ENCODE measurements around the gene SUSD1. TPM values are rescaled to one million over a fixed set of nuclear protein-coding genes. Genes with fewer than 3 reads are reported as not detected.

Gene SUSD1
- total RNA-seq, 2 donors from 2014 or later: 11.8 to 23.7 TPM

- peaks cover 9% of the 10 kb centered on the region for H3K4me1 Mint-ChIP-seq
- no peak overlapping the region for H3K4me3 Mint-ChIP-seq
- ATAC-seq (no peak), DNase-seq (no peak)
- H3K27me3 Mint-ChIP-seq: no peaks in the 10 kb centered on the region
- H3K27ac Mint-ChIP-seq: no peak overlapping the region
- peaks cover 2% of the 10 kb centered on the region for H3K36me3 Mint-ChIP-seq (ENCODE audit: low read depth)
- no peaks in the 10 kb centered on the region for H3K9me3 ChIP-seq (ENCODE audit: control insufficient read depth, low read length, poor library complexity, severe bottlenecking)
Observed at GRCh38 chr9:112115970-112116753, 58.9 kb downstream of the SUSD1 start.

DNA sequence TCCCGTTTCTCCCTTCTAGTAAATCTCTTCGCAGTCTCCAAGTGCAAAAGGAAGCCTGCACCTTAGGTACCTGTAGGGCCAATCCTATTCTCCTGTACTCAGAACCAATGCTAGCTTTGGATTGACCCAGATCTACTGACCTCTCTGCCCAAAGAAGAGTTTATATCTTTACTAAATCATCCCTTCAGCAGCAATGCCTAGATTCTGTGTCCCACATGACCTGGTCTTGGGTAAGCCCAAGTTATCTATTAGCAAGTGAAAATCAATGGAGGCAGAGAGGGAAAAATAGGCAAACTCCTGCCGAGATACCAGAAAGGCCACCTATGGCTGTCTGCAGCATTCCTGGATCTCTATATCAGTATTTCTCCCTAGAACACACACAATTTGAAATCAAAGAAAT, 60.0 kb downstream of the SUSD1 start:
- no peak overlapping the region for H3K4me3 Mint-ChIP-seq
- H3K4me1 Mint-ChIP-seq: peaks cover 10% of the 10 kb centered on the region
- H3K27me3 Mint-ChIP-seq: no peaks in the 10 kb centered on the region
- no peak for ATAC-seq
- no peaks in the 10 kb centered on the region for H3K9me3 ChIP-seq (ENCODE audit: control insufficient read depth, low read length, poor library complexity, severe bottlenecking)
- DNase-seq: no peak
- peaks cover 2% of the 10 kb centered on the region for H3K36me3 Mint-ChIP-seq (ENCODE audit: low read depth)
- H3K27ac Mint-ChIP-seq: peak overlapping the region; percentile 29

DNA sequence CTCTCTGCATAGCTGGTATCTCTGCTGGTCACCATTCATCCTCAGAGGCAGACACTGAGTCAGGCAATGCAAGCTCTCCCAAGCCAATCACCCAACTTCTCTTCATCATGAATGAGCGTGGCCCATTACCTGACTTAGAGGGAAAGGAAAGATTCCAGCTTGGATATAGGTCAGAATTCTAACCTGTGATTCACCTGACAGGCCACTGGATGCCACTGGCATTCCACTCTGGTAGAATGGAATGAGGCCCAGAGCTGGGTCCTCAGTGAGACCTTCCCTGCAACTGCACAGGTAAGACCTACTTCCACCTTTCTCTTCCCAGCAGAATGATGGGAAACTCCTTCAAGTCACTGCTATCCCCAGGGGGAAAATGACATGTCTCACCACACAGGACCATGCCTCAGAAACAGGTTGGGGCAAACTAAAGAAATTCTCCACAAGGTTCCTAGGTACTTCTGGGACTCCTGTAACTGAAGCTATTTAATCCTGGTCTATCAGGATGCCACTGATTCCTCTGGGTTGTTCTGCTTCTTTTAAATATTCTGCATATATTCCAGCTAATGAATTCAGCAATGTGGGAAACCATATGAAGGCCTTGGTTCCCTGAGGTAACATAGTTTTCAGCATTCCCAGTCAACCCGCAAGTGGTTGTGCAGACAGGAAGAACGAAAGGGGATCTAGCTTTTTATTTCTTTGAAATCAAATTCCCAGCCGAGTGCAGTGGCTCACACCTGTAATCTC, 62.0 kb downstream of the SUSD1 start:
- ATAC-seq: peak; percentile 47

GRCh38 chr9:112112519-112112918, 62.6 kb downstream of the SUSD1 start:
- Mint-ChIP-seq H3K27ac (peak overlapping the region; percentile 56), H3K36me3 (ENCODE audit: low read depth) (no peaks in the 10 kb centered on the region), H3K4me3 (no peak overlapping the region), H3K27me3 (no peaks in the 10 kb centered on the region), H3K4me1 (peaks cover 7% of the 10 kb centered on the region)
- DNase-seq: no peak
- ATAC-seq: no peak
- no peaks in the 10 kb centered on the region for H3K9me3 ChIP-seq (ENCODE audit: control insufficient read depth, low read length, poor library complexity, severe bottlenecking)

More for the DNA sequence above, 62.0 kb downstream of the SUSD1 start:
- Mint-ChIP-seq H3K27me3 (no peaks in the 10 kb centered on the region), H3K4me1 (peaks cover 7% of the 10 kb centered on the region), H3K4me3 (no peak overlapping the region), H3K27ac (peak overlapping the region; percentile 56), H3K36me3 (ENCODE audit: low read depth) (no peaks in the 10 kb centered on the region)
- H3K9me3 ChIP-seq (ENCODE audit: control insufficient read depth, low read length, poor library complexity, severe bottlenecking): no peaks in the 10 kb centered on the region
- DNase-seq: no peak

DNA sequence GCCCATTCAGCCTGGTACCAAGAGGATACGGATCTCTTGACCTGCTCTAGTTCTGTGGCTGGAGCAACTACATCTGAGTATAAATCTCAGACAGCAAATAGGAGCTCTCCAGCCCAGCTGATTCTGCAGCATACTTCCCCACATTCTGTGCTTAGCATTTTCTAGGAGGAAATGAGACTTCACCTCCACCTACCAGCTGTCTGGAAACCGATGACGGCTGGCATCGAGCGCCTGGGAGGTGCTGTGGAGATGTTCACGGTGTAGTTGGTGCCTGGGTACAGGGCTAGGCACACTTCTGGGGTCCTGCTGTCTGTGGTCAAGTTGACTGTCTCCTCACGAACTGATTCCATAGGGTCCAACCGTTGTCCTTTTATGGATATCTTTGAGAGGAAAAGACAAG, 63.6 kb downstream of the SUSD1 start:
- no peak overlapping the region for H3K27ac Mint-ChIP-seq
- H3K9me3 ChIP-seq (ENCODE audit: control insufficient read depth, low read length, poor library complexity, severe bottlenecking): no peaks in the 10 kb centered on the region
- no peak for ATAC-seq
- peaks cover 1% of the 10 kb centered on the region for H3K36me3 Mint-ChIP-seq (ENCODE audit: low read depth)
- H3K4me3 Mint-ChIP-seq: no peak overlapping the region
- no peaks in the 10 kb centered on the region for H3K27me3 Mint-ChIP-seq
- DNase-seq: no peak
- peaks cover 7% of the 10 kb centered on the region for H3K4me1 Mint-ChIP-seq

DNA sequence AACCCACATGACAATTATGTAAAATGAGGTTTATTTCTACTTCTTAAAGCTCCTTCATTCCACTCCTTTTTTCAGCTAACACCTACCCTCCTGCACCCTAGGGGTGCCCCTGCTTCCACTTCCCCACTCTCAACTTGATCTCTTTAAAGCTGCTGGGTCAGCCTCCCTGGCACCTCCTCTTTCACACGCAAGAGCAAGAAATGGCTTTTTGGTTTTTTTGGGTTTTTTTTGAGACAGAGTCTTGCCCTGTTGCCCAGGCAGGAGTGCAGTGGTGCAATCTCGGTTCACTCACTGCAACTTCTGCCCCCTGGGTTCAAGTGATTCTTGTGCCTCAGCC, 64.4 kb downstream of the SUSD1 start:
- H3K27me3 Mint-ChIP-seq: no peaks in the 10 kb centered on the region
- no peaks in the 10 kb centered on the region for H3K9me3 ChIP-seq (ENCODE audit: control insufficient read depth, low read length, poor library complexity, severe bottlenecking)
- peak overlapping the region; percentile 49 for H3K27ac Mint-ChIP-seq
- H3K4me1 Mint-ChIP-seq: peaks cover 6% of the 10 kb centered on the region
- peaks cover 2% of the 10 kb centered on the region for H3K36me3 Mint-ChIP-seq (ENCODE audit: low read depth)
- DNase-seq (no peak), ATAC-seq (no peak)
- no peak overlapping the region for H3K4me3 Mint-ChIP-seq

GRCh38 chr9:112110094-112110776, 64.9 kb downstream of the SUSD1 start:
- no peak overlapping the region for H3K4me3 Mint-ChIP-seq
- H3K9me3 ChIP-seq (ENCODE audit: control insufficient read depth, low read length, poor library complexity, severe bottlenecking): no peaks in the 10 kb centered on the region
- H3K36me3 Mint-ChIP-seq (ENCODE audit: low read depth): peaks cover 2% of the 10 kb centered on the region
- H3K27me3 Mint-ChIP-seq: no peaks in the 10 kb centered on the region
- H3K27ac Mint-ChIP-seq: peak overlapping the region; percentile 49
- DNase-seq: no peak
- no peak for ATAC-seq
- peaks cover 5% of the 10 kb centered on the region for H3K4me1 Mint-ChIP-seq

DNA sequence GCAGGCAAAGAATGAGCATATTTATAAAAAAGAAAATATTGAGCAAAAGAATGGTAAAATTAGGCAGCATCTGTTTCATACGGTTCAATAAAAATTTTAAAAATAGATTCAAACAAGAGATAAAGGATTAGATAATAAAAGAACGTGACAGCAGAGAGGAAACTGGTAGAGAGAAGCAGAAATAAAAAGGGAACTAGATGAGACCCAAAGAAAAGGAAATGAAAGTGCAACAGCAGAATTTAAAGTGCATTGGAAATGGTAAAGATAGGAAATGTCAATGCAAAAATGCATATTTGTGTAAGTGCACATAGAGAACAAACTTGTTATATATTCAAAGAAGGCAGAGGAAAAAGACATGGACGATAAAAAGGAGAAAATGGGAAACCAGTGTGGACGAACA, 70.2 kb downstream of the SUSD1 start:
- peaks cover 2% of the 10 kb centered on the region for H3K4me1 Mint-ChIP-seq
- H3K27ac Mint-ChIP-seq: peak overlapping the region; percentile 81
- no peak overlapping the region for H3K4me3 Mint-ChIP-seq
- H3K36me3 Mint-ChIP-seq (ENCODE audit: low read depth): peaks cover 8% of the 10 kb centered on the region
- H3K27me3 Mint-ChIP-seq: no peaks in the 10 kb centered on the region
- H3K9me3 ChIP-seq (ENCODE audit: control insufficient read depth, low read length, poor library complexity, severe bottlenecking): no peaks in the 10 kb centered on the region
- ATAC-seq: no peak
- no peak for DNase-seq

GRCh38 chr9:112104401-112104800, 70.7 kb downstream of the SUSD1 start:
- DNase-seq (no peak), ATAC-seq (no peak)
- Mint-ChIP-seq H3K27ac (peak overlapping the region; percentile 81), H3K4me1 (peaks cover 2% of the 10 kb centered on the region), H3K27me3 (no peaks in the 10 kb centered on the region), H3K4me3 (no peak overlapping the region), H3K36me3 (ENCODE audit: low read depth) (peaks cover 8% of the 10 kb centered on the region)
- no peaks in the 10 kb centered on the region for H3K9me3 ChIP-seq (ENCODE audit: control insufficient read depth, low read length, poor library complexity, severe bottlenecking)

- DNase-seq (no peak), ATAC-seq (no peak)
- Mint-ChIP-seq H3K4me1 (peaks cover 2% of the 10 kb centered on the region), H3K36me3 (ENCODE audit: low read depth) (peaks cover 8% of the 10 kb centered on the region), H3K27me3 (no peaks in the 10 kb centered on the region), H3K4me3 (no peak overlapping the region), H3K27ac (no peak overlapping the region)
- H3K9me3 ChIP-seq (ENCODE audit: control insufficient read depth, low read length, poor library complexity, severe bottlenecking): no peaks in the 10 kb centered on the region
Observed at GRCh38 chr9:112103405-112103804, 71.7 kb downstream of the SUSD1 start.

DNA sequence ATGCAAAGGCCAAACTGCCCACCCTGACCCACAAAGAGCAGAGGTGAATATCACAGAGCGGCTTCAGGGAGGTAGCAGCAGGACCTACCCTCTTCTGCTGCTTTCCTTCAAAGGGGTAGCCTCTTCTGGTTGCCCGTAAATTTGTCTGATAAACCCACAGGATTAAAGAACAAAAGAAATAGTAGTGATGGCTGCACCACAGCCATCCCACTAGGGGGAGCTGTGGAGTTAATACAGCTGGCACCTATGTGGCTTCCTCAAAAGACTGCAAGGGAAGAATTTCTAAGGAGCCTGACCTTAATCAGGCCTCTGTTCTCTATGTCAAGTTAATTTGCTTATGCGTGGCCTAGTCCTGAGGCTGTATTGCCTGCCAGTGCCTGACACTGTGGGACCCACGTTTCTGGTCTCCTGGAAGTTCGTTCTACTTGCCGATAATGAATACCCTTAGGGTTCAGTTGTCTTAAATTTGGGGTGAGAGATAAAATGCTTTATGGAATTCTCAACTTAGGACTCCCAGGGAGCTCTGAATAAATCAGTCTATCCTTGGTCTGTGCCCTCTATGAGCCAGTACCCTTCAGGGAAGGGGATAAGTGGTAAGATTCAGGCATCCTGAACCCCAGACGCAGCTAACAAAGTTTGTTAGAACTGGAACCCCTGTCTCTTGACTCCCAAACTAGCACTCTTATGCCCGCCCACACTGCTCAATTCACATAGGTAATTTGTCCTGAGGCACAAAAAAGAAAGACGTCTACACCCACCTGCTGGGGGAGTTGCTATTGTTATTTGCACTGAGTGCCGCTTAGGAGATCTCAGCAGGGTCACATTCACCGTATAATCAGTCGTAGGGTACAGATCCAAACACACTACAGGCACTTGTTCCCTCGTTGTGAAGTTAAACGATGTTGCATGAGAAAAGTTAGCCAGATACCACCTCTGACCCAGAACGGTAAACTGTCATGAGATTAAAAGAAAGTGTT, 77.1 kb downstream of the SUSD1 start:
- H3K4me3 Mint-ChIP-seq: no peak overlapping the region
- H3K9me3 ChIP-seq (ENCODE audit: control insufficient read depth, low read length, poor library complexity, severe bottlenecking): no peaks in the 10 kb centered on the region
- peaks cover 20% of the 10 kb centered on the region for H3K4me1 Mint-ChIP-seq
- H3K36me3 Mint-ChIP-seq (ENCODE audit: low read depth): peaks cover 7% of the 10 kb centered on the region
- DNase-seq: peak; percentile 38 to 57 (median 41)
- no peak overlapping the region for H3K27ac Mint-ChIP-seq
- ATAC-seq: peak; percentile 91
- H3K27me3 Mint-ChIP-seq: no peaks in the 10 kb centered on the region

DNA sequence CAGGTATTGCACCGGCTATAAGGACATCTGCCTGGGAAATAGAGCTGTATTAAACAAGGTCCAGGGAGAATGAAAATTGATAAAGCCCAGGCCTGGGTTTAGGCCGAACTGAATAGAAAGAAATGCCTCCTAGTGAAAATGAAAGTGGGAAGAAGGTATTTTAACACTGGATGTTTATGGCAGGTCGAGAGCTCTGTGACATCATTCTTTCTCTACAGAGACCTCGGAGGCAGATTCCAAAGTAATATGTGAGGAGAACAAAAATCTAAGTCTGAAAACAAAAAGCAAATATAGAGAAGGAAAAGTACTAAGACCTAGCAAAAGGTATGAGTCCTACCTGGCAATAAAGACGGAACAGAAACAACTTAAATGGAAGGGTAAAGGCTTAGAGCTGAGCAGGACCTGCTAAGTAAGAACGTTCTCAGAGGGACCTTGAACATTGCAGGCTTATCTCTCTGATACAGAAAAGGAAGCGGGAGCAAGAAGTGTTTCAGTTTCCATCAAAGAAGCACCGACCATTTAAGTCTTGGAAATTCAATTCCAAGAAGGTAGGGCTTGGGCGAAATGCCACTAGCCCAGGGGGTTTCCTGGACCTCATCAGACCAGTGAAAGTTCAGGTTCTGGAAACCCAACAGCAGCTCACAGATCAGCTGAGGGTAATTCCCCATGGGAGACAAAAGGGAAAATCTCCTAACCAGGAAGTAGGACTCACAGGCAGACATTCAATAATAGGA, 80.0 kb downstream of the SUSD1 start:
- H3K4me3 Mint-ChIP-seq: peak overlapping the region; percentile 80

More for the DNA sequence above, 80.0 kb downstream of the SUSD1 start:
- DNase-seq: no peak
- Mint-ChIP-seq H3K36me3 (ENCODE audit: low read depth) (peaks cover 7% of the 10 kb centered on the region), H3K27me3 (no peaks in the 10 kb centered on the region), H3K27ac (peak overlapping the region; percentile 79), H3K4me1 (peaks cover 20% of the 10 kb centered on the region)
- no peaks in the 10 kb centered on the region for H3K9me3 ChIP-seq (ENCODE audit: control insufficient read depth, low read length, poor library complexity, severe bottlenecking)
- ATAC-seq: no peak
